Measurements from ENCODE around the gene WDFY2. TPM values are rescaled to one million over a fixed set of nuclear protein-coding genes. Genes with fewer than 3 reads are reported as not detected.
"Not testable (repeated sequence)": the region's sequence is repeated elsewhere in the genome, so short reads cannot be mapped to it uniquely, and the experiment has no call there.

WDFY2 gene
- total RNA-seq (10 to 100 TPM in 1 of 2 donors, 1 to 10 TPM in 1; 9.8 to 15.7 TPM), polyA plus RNA-seq (ENCODE audit: insufficient read length in 2 of 2) (10 to 100 TPM; 13.8 to 14.8 TPM)
- long read RNA-seq, donor 1, full-length matches to known transcripts = 5 of 15 reads
- long read RNA-seq, donor 1, partial matches to known transcripts = 10 of 15 reads
- long read RNA-seq, donor 1, other reads (novel, unspliced or antisense) = 0 of 15 reads
- long read RNA-seq, donor 2, full-length matches to known transcripts = 3 of 3 reads
- long read RNA-seq, donor 2, partial matches to known transcripts = 0 of 3 reads
- long read RNA-seq, donor 2, other reads (novel, unspliced or antisense) = 0 of 3 reads
- long read RNA-seq, donor 3, full-length matches to known transcripts = 3 of 3 reads
- long read RNA-seq, donor 3, partial matches to known transcripts = 0 of 3 reads
- long read RNA-seq, donor 3, other reads (novel, unspliced or antisense) = 0 of 3 reads
- long read RNA-seq, donor 4, full-length matches to known transcripts = 3 of 3 reads
- long read RNA-seq, donor 4, partial matches to known transcripts = 0 of 3 reads
- long read RNA-seq, donor 4, other reads (novel, unspliced or antisense) = 0 of 3 reads

- Histone ChIP-seq H3K27ac (ENCODE audit: low read depth, low read length) (peak within 1 kb of the TSS; percentile 96), H3K36me3 (ENCODE audit: control insufficient read depth, insufficient read depth, low read length) (no peaks in the 10 kb centered on the region), H3K4me1 (ENCODE audit: control insufficient read depth, insufficient read depth, low read length) (peaks cover 7% of the 10 kb centered on the region), H3K9me3 (ENCODE audit: control insufficient read depth, insufficient read depth, low read length) (no peaks in the 10 kb centered on the region), H3K27me3 (ENCODE audit: control insufficient read depth, insufficient read depth, low read length) (no peaks in the 10 kb centered on the region), H3K4me3 (ENCODE audit: low read depth, low read length) (peak within 1 kb of the TSS; percentile 87)
- DNase-seq (ENCODE audit: low read depth in 4 of 6, low spot score in 6 of 6) = peak; percentile 99 to 100 (median 100)
- WGBS (ENCODE audit: insufficient coverage) = under 1% methylated on average over 70 of the region's 81 CpGs
Observed at GRCh38 chr13:51583875-51584730, at the start of gene WDFY2. WDFY2 (plus strand) TSS chr13:51584462; CDS start chr13:51584688, 226 bp downstream.

DNA sequence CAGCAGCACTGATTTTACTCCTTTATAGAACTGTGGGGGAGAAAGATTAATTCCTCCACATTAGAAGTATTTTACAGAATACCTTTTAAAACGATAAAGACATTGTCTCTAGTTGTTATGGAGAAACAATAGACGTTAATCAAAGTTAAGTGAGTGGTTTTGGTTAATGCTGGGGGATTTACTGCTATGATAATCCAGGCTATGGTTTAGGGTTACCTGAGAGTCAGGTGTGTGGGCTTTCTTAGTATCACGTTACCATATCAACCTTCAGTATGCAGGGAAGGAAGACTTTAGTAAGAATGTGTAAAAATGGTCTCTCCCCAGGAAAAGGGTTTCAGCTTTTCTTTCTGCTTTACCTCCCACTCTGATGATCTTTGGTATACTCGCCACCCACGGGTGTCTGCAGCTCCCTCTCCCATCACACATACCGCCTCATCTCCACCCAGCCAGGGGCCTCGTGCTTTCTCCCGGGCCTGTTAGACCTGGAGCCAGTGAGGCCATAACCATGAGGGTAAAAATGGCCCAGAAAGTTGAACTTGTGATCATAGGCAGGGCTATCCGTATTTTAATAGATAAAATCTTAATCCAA, 45.6 kb upstream of the WDFY2 start:
- Histone ChIP-seq H3K4me1 (ENCODE audit: control insufficient read depth, insufficient read depth, low read length) (peaks cover 7% of the 10 kb centered on the region), H3K9me3 (ENCODE audit: control insufficient read depth, insufficient read depth, low read length) (no peaks in the 10 kb centered on the region), H3K27me3 (ENCODE audit: control insufficient read depth, insufficient read depth, low read length) (no peaks in the 10 kb centered on the region), H3K36me3 (ENCODE audit: control insufficient read depth, insufficient read depth, low read length) (no peaks in the 10 kb centered on the region), H3K27ac (ENCODE audit: low read depth, low read length) (no peak overlapping the region), H3K4me3 (ENCODE audit: low read depth, low read length) (no peak overlapping the region)
- WGBS (ENCODE audit: insufficient coverage) = 82% methylated on average over 2 of the region's 9 CpGs
- DNase-seq (ENCODE audit: low read depth in 4 of 6, low spot score in 6 of 6) = no peak

- Histone ChIP-seq H3K4me1 (ENCODE audit: control insufficient read depth, insufficient read depth, low read length) (peaks cover 4% of the 10 kb centered on the region), H3K27me3 (ENCODE audit: control insufficient read depth, insufficient read depth, low read length) (no peaks in the 10 kb centered on the region), H3K27ac (ENCODE audit: low read depth, low read length) (no peak overlapping the region), H3K36me3 (ENCODE audit: control insufficient read depth, insufficient read depth, low read length) (no peaks in the 10 kb centered on the region), H3K4me3 (ENCODE audit: low read depth, low read length) (no peak overlapping the region), H3K9me3 (ENCODE audit: control insufficient read depth, insufficient read depth, low read length) (no peaks in the 10 kb centered on the region)
- WGBS (ENCODE audit: insufficient coverage) = no CpG with 5 or more reads among the region's 2 CpGs
- no peak for DNase-seq (ENCODE audit: low read depth in 4 of 6, low spot score in 6 of 6)
Observed at GRCh38 chr13:51539887-51540286, 44.4 kb upstream of the WDFY2 start.

GRCh38 chr13:51541037-51541436, 43.2 kb upstream of the WDFY2 start:
- no peak overlapping the region for H3K27ac ChIP-seq (ENCODE audit: low read depth, low read length)

DNA sequence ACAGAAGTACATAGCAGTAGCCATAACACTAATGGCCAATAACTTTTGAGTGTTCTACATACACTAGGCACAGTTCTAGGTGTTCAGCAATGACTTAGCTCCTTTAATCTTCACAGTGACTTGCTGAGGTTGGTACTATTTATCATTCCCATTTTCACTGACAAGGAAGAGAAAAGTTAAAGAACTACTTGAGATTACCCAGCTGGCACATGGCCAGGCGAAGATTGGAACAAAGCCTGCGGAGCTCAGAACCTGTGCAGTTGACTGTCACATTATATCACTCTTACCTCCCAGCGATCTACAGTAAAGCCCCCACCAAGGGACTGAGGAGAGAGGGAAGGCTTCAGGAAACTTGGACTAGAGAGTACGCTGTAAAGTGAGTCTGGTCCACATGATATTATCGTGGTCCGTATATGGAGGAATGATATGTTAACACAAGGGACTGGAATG, 42.4 kb upstream of the WDFY2 start:
- H3K36me3 ChIP-seq (ENCODE audit: control insufficient read depth, insufficient read depth, low read length) = no peaks in the 10 kb centered on the region
- DNase-seq (ENCODE audit: low read depth in 4 of 6, low spot score in 6 of 6) = peak in 1 of 6 donors; percentile 13
- no CpG with 5 or more reads among the region's 6 CpGs for WGBS (ENCODE audit: insufficient coverage)
- H3K27me3 ChIP-seq (ENCODE audit: control insufficient read depth, insufficient read depth, low read length) = no peaks in the 10 kb centered on the region
- H3K9me3 ChIP-seq (ENCODE audit: control insufficient read depth, insufficient read depth, low read length) = no peaks in the 10 kb centered on the region
- H3K4me1 ChIP-seq (ENCODE audit: control insufficient read depth, insufficient read depth, low read length) = peaks cover 4% of the 10 kb centered on the region
- H3K27ac ChIP-seq (ENCODE audit: low read depth, low read length) = no peak overlapping the region
- no peak overlapping the region for H3K4me3 ChIP-seq (ENCODE audit: low read depth, low read length)

More at GRCh38 chr13:51541037-51541436, 43.2 kb upstream of the WDFY2 start:
- Histone ChIP-seq H3K36me3 (ENCODE audit: control insufficient read depth, insufficient read depth, low read length) (no peaks in the 10 kb centered on the region), H3K9me3 (ENCODE audit: control insufficient read depth, insufficient read depth, low read length) (no peaks in the 10 kb centered on the region), H3K27me3 (ENCODE audit: control insufficient read depth, insufficient read depth, low read length) (no peaks in the 10 kb centered on the region), H3K4me1 (ENCODE audit: control insufficient read depth, insufficient read depth, low read length) (peaks cover 4% of the 10 kb centered on the region), H3K4me3 (ENCODE audit: low read depth, low read length) (no peak overlapping the region)
- DNase-seq (ENCODE audit: low read depth in 4 of 6, low spot score in 6 of 6) = no peak
- WGBS (ENCODE audit: insufficient coverage) = 97% methylated on average over 3 of the region's 3 CpGs

GRCh38 chr13:51542346-51543242, 41.7 kb upstream of the WDFY2 start:
- DNase-seq (ENCODE audit: low read depth in 4 of 6, low spot score in 6 of 6) = peak in 2 of 6 donors; percentile 24 to 28
- Histone ChIP-seq H3K4me1 (ENCODE audit: control insufficient read depth, insufficient read depth, low read length) (peaks cover 4% of the 10 kb centered on the region), H3K4me3 (ENCODE audit: low read depth, low read length) (no peak overlapping the region), H3K9me3 (ENCODE audit: control insufficient read depth, insufficient read depth, low read length) (no peaks in the 10 kb centered on the region), H3K27me3 (ENCODE audit: control insufficient read depth, insufficient read depth, low read length) (no peaks in the 10 kb centered on the region), H3K27ac (ENCODE audit: low read depth, low read length) (no peak overlapping the region), H3K36me3 (ENCODE audit: control insufficient read depth, insufficient read depth, low read length) (no peaks in the 10 kb centered on the region)
- 67% methylated on average over 3 of the region's 9 CpGs for WGBS (ENCODE audit: insufficient coverage)

DNA sequence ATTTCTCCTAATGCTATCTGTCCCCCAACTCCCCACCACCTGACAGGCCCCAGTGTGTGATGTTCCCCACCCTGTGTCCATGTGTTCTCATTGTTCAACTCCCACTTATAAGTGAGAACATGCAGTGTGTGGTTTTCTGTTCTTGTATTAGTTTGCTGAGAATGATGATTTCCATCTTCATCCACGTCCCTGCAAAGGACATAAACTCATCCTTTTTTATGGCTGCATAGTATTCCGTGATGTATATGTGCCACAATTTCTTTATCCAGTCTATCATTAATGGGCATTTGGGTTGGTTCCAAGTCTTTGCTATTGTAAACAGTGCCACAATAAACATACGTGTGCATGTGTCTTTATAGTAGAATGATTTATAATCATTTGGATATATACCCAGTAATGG, 38.8 kb upstream of the WDFY2 start:
- not testable (repeated sequence) for H3K36me3 ChIP-seq (ENCODE audit: control insufficient read depth, insufficient read depth, low read length); DNase-seq (ENCODE audit: low read depth in 4 of 6, low spot score in 6 of 6); H3K4me3 ChIP-seq (ENCODE audit: low read depth, low read length); H3K27me3 ChIP-seq (ENCODE audit: control insufficient read depth, insufficient read depth, low read length); H3K9me3 ChIP-seq (ENCODE audit: control insufficient read depth, insufficient read depth, low read length); H3K27ac ChIP-seq (ENCODE audit: low read depth, low read length); H3K4me1 ChIP-seq (ENCODE audit: control insufficient read depth, insufficient read depth, low read length)
- no CpG with 5 or more reads among the region's 3 CpGs for WGBS (ENCODE audit: insufficient coverage)

GRCh38 chr13:51547425-51548176, 36.7 kb upstream of the WDFY2 start:
- no peak overlapping the region for H3K27ac ChIP-seq (ENCODE audit: low read depth, low read length)
- no peaks in the 10 kb centered on the region for H3K9me3 ChIP-seq (ENCODE audit: control insufficient read depth, insufficient read depth, low read length)
- no CpG with 5 or more reads among the region's 6 CpGs for WGBS (ENCODE audit: insufficient coverage)
- DNase-seq (ENCODE audit: low read depth in 4 of 6, low spot score in 6 of 6) = no peak
- H3K4me1 ChIP-seq (ENCODE audit: control insufficient read depth, insufficient read depth, low read length) = peaks cover under 1% of the 10 kb centered on the region
- H3K36me3 ChIP-seq (ENCODE audit: control insufficient read depth, insufficient read depth, low read length) = no peaks in the 10 kb centered on the region
- H3K27me3 ChIP-seq (ENCODE audit: control insufficient read depth, insufficient read depth, low read length) = no peaks in the 10 kb centered on the region
- H3K4me3 ChIP-seq (ENCODE audit: low read depth, low read length) = no peak overlapping the region

Measured in spinal cord (tissue), 10 donors.